HuH-7.5 (cell line): ENCODE measurements around the gene HASPIN.

Experiments used
- DNase-seq: peaks from one replicate; pipeline ENCODE4 v3.0.0; 2011; ENCODE audit warnings: low spot score

The HASPIN gene

GRCh38 chr17:3735515-3735914, 11.8 kb downstream of the HASPIN start:
- DNase-seq: no peak

- no peak for DNase-seq
Measured at GRCh38 chr17:3738562-3739295, 15.0 kb downstream of the HASPIN start.

GRCh38 chr17:3739422-3740124, 15.9 kb downstream of the HASPIN start:
- DNase-seq: no peak

- DNase-seq: no peak
Measured at GRCh38 chr17:3740611-3741073, 16.9 kb downstream of the HASPIN start.

- no peak for DNase-seq
Measured at GRCh38 chr17:3744014-3744413, 20.3 kb downstream of the HASPIN start.

- DNase-seq: no peak
Measured at GRCh38 chr17:3745071-3745470, 21.4 kb downstream of the HASPIN start.

GRCh38 chr17:3747805-3748204, 24.1 kb downstream of the HASPIN start:
- no peak for DNase-seq

GRCh38 chr17:3748576-3748975, 24.9 kb downstream of the HASPIN start:
- no peak for DNase-seq

- no peak for DNase-seq
Measured at GRCh38 chr17:3750296-3750695, 26.6 kb downstream of the HASPIN start.

- no peak for DNase-seq
Measured at GRCh38 chr17:3750926-3751325, 27.2 kb downstream of the HASPIN start.

GRCh38 chr17:3751836-3752235, 28.1 kb downstream of the HASPIN start:
- no peak for DNase-seq

GRCh38 chr17:3753624-3754023, 29.9 kb downstream of the HASPIN start:
- no peak for DNase-seq

GRCh38 chr17:3754066-3754457, 30.4 kb downstream of the HASPIN start:
- no peak for DNase-seq

- DNase-seq: peak; percentile 65
Measured at GRCh38 chr17:3754458-3755334, 31.0 kb downstream of the HASPIN start.

- no peak for DNase-seq
Measured at GRCh38 chr17:3755335-3756030, 31.8 kb downstream of the HASPIN start.

- no peak for DNase-seq
Measured at GRCh38 chr17:3759597-3760216, 36.0 kb downstream of the HASPIN start.

- no peak for DNase-seq
Measured at GRCh38 chr17:3761036-3761917, 37.6 kb downstream of the HASPIN start.

- no peak for DNase-seq
Measured at GRCh38 chr17:3761918-3762380, 38.2 kb downstream of the HASPIN start.

GRCh38 chr17:3762922-3763776, 39.4 kb downstream of the HASPIN start:
- DNase-seq: no peak
